ENCODE measurements around the gene MATK. TPM values are rescaled to one million over a fixed set of nuclear protein-coding genes. Genes with fewer than 3 reads are reported as not detected.
A peak's percentile ranks its signal among the peaks of the same experiment; 100 is the strongest.

The MATK gene
- total RNA-seq, 4 donors from 2014 or later: 1.7 TPM; not detected in 3

DNA sequence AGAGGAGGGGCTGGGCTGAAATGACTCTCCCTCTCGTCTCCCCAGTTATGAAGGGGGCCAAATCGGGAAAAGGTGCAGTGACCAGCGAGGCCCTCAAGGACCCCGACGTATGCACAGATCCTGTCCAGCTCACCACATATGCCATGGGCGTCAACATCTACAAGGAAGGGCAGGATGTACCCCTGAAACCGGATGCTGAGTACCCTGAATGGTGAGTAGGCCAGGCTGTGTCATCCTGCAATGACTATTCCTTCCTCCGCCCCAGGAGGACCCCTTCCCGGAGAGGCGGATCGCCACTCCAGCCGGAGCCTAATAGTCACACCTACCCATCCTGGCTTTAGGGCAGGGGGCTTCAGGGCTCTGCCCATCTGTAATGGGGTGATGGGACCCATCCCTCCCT lies 21.1 kb downstream of the MATK start:
- TF ChIP-seq POLR2A (IDR thresholded peaks at IDR 0.05) (no peak), CTCF (IDR thresholded peaks at IDR 0.05 in 4 of 5, conservative IDR thresholded peaks at IDR 0.05 in 1 of 5) (no peak)
- in situ Hi-C loops (cut with MboI; ENCODE audit: low sequenced_read_pairs in 4 of 4): no loop called here
- intact Hi-C loops (cut with DNase I; ENCODE audit: low total_unique reads): no loop called here
- Histone ChIP-seq H3K36me3 (peaks cover 0 to 37% of the 10 kb centered on the region in 2 donors), H3K27me3 (no peaks in the 10 kb centered on the region), H3K4me3 (no peak overlapping the region), H3K9me3 (no peaks in the 10 kb centered on the region), H3K27ac (no peak overlapping the region), H3K4me1 (peaks cover 18 to 21% of the 10 kb centered on the region in 2 donors)
- DNase-seq (no peak), ATAC-seq (no peak)

GRCh38 chr19:3762501-3763459 lies 23.4 kb downstream of the MATK start, which contains the start of gene MRPL54:
Gene MRPL54, plus strand, starts transcription at chr19:3762682. Its CDS starts 19 bp downstream, at chr19:3762701.
- DNase-seq (peak; percentile 98 to 99), ATAC-seq (peak; percentile 95 to 96)
- no peaks in the 10 kb centered on the region for H3K27me3 ChIP-seq
- H3K4me3 ChIP-seq: peak within 1 kb of the TSS; percentile 83 to 97 (median 90)
- TF ChIP-seq CTCF (IDR thresholded peaks at IDR 0.05 in 4 of 5, conservative IDR thresholded peaks at IDR 0.05 in 1 of 5): no peak
- peak; percentile 68 to 78 for TF ChIP-seq POLR2A (IDR thresholded peaks at IDR 0.05)
- peaks cover 0 to 39% of the 10 kb centered on the region in 2 donors for H3K36me3 ChIP-seq
- H3K27ac ChIP-seq: peak within 1 kb of the TSS; percentile 92 to 100 (median 98)
- in situ Hi-C loops (cut with MboI; ENCODE audit: low sequenced_read_pairs in 4 of 4) (no loop called here), intact Hi-C loops (cut with DNase I; ENCODE audit: low total_unique reads) (loop anchor here (2.0 to 5.0 kb wide), 7 partner anchors 222 to 1925 kb away; partner anchors contain the start of genes ANKRD24, EEF2, FZR1 and SIRT6)
- H3K4me1 ChIP-seq: peaks cover 21 to 22% of the 10 kb centered on the region in 2 donors
- no peaks in the 10 kb centered on the region for H3K9me3 ChIP-seq

- Histone ChIP-seq H3K9me3 (no peaks in the 10 kb centered on the region), H3K27me3 (no peaks in the 10 kb centered on the region), H3K36me3 (peaks cover 0 to 38% of the 10 kb centered on the region in 2 donors), H3K27ac (peak overlapping the region; percentile 92 to 100 (median 98)), H3K4me1 (peaks cover 21 to 22% of the 10 kb centered on the region in 2 donors), H3K4me3 (peak overlapping the region in 3 of 4 donors; percentile 74 to 97 (median 95))
- ATAC-seq: no peak
- intact Hi-C loops (cut with DNase I; ENCODE audit: low total_unique reads): loop anchor here (2.0 to 5.0 kb wide), 7 partner anchors 223 to 1925 kb away; partner anchors contain the start of genes ANKRD24, EEF2, FZR1 and SIRT6
- no peak for DNase-seq
- in situ Hi-C loops (cut with MboI; ENCODE audit: low sequenced_read_pairs in 4 of 4): no loop called here
- TF ChIP-seq CTCF (IDR thresholded peaks at IDR 0.05 in 4 of 5, conservative IDR thresholded peaks at IDR 0.05 in 1 of 5) (no peak), POLR2A (IDR thresholded peaks at IDR 0.05) (no peak)
Observed at GRCh38 chr19:3762130-3762473, 24.1 kb downstream of the MATK start.

DNA sequence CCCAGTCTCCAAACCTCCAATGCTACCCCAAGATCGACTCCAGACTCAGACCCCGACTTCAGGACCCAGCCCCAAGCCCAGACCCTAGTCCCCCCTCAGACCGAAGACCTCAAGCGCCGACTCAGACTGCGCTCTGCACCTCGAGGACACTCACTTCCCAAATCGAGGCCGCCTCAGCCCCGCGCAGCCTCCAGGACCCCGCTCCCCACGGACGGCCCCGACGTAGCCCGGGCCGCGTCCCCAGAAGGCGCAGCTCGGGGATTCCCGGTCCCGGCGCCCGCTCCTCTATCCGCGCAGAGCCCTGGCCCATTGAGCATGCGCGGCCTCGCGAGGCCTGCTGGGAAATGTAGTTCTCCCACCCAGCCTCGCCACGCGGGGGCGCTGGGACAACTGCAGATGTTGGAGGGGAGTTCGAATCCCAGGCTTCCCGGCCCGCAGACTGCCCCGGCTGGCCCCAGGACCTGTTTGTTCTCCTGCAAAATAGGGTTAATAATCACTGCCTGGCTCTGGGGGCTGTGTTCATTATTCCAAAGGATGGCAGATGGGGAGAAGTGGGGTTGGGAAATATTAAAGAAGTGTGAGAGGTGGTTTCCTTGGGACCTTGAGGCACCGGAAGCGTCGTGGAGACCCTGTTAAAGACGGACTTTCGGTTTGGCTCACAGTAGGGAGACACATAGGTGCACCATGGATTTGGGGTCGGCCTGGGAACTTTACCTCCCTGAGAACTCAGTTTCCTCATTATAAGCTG lies 24.6 kb downstream of the MATK start, which contains the start of gene APBA3:
Gene APBA3 (minus strand): TSS at position 311 of the 748 bp plus-strand sequence. CDS start 1,428 bp downstream, outside the sequence.
- peak; percentile 27 to 47 for ATAC-seq
- TF ChIP-seq CTCF (IDR thresholded peaks at IDR 0.05 in 4 of 5, conservative IDR thresholded peaks at IDR 0.05 in 1 of 5) (peak; percentile 34 to 87 (median 81)), POLR2A (IDR thresholded peaks at IDR 0.05) (peak; percentile 71 to 76)
- Histone ChIP-seq H3K36me3 (peaks cover 0 to 35% of the 10 kb centered on the region in 2 donors), H3K9me3 (no peaks in the 10 kb centered on the region), H3K27ac (peak within 1 kb of the TSS; percentile 92 to 100 (median 98)), H3K4me1 (peaks cover 21 to 22% of the 10 kb centered on the region in 2 donors), H3K27me3 (no peaks in the 10 kb centered on the region), H3K4me3 (peak within 1 kb of the TSS; percentile 83 to 97 (median 90))
- intact Hi-C loops (cut with DNase I; ENCODE audit: low total_unique reads): loop anchor here (2.0 to 5.0 kb wide), 7 partner anchors 223 to 1926 kb away; partner anchors contain the start of genes ANKRD24, EEF2, FZR1 and SIRT6
- in situ Hi-C loops (cut with MboI; ENCODE audit: low sequenced_read_pairs in 4 of 4): no loop called here
- DNase-seq: peak; percentile 79 to 89
